Kidney tubule cell (primary cell): ENCODE data around the gene SMIM1.

Experiments
- DNase-seq: peaks from one replicate; pipeline ENCODE4 v3.0.0-alpha.2; 2018; ENCODE audit warnings: low spot score

The SMIM1 gene

DNA sequence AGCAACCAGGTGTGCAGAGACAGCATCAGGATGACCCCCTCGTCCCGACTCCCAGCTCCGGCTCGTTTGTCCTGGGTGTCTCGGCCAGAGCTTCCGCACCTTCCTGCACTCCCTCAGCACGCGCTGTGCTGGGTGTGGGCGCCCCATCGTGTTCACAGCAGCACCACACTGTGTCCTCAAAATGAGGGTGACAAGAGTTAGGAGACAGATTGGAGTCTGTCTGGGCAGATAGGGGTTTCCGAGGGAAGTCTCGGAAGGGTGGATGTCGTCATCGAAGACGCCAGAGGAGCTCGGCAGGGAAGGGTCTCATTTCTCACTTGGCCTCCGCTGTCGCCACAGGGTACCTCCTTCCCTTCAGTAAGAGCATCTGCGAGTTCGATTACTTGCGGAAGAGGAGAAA, 16.2 kb upstream of the SMIM1 start:
- DNase-seq, result no peak

DNA sequence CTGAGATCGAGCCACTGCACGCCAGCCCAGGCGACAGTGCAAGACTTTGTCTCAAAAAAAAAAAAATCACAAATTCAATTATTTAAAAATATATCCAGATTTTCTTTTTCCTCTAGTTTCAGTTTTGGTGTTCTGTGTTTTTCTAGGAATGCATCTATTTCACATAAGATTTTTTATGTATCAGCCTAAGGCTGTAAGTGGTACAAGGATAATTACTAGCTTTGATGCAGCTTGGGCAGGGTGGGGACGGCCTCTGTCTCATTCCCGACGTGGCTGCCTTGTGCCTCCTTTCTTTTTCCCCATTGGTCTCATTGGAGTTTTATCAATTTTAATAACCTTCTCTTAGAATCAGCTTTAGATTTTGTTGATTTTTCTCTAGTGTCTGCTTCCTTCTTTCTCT, 13.4 kb upstream of the SMIM1 start:
- no peak for DNase-seq

GRCh38 chr1:3759796-3760195, 12.8 kb upstream of the SMIM1 start:
- DNase-seq, result no peak

DNA sequence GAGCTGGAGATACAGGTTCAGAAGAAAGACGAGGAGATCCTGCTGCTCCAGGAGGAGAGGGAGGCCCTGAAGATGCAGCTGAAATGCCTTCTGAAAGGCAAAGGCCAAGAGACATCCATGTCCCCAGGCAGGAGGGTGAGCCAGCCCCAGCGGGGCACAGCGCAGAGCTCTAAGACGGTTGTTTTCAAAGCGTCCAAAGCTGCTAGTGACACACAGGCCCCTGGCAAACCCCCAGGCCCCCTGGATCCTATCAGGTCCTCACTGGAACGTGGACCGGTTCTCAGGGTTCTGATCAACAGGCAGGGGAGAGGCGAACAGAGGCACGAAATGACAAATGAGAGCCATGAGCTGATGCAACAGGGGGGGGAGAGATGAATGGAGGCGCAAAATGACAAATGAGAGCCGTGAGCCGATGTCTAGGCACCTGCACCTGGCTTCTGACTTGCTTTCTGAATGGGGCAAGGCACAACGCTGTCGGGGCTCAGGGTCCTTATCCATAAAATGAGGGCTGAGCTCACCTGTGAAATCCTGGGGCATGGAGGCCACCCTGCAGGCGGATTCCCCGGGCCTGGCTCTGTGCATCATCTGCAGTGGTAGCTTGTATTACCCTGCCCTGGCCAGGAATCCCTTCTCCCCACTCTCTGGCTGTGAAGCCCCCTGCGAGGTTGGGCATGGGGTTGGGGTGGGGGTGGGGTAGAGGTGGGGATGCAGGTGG, 11.1 kb upstream of the SMIM1 start:
- DNase-seq, result no peak

DNA sequence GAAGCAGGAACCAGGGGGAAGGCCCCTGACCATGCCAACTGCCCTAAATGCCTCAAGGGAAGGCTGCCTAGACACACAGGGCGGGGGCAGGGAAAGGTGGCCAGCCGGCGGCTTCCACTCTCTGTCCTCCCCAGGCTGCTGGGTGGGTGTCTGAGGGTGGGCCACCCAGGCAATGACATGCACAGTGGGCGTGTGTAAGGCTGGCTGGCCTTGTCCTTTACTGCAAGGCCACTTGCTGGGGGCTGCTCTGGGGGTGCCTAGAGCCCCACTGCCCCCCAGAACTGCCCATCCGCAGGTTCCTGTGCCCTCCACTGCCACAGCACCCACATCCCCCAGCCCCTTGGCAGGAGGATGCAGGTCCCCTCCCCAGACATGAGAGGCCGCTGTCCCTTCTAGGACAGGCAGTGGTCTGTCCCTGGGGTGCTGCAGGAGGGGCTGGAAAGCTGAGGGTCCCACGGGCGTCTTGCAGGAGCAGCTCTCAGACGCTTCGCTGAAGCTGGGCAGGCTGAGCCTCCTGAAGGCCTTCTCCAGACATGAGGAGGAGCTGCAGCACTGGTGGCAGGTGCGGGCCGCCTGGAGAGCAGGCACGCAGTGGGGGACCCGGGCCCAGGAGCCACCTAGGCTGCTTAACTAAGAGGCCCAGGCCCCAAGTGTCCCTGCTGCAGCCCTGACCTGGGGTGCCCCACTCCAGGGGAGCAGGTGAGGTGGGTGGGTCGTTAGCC, 10.2 kb upstream of the SMIM1 start:
- DNase-seq, result no peak

DNA sequence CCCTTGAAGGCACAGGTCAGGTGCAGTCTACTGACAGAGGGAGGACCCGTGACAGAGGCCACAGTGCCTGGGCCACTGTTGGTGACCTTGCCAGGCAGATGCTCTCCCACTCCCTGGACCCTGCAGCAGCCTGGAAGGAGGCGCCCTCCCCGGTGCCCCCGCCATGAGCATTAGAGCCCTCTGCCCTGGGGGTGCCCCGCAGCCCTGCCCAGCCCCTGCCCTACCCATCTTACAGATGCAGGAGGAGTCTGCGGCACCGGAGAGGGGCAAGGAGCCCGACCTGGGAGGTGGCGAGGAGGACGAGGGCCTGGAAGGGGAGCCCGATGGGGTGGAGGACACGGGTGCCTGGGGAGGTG, 9.7 kb upstream of the SMIM1 start:
- DNase-seq, result no peak

GRCh38 chr1:3763351-3764125, 9.0 kb upstream of the SMIM1 start:
- no peak for DNase-seq

- no peak for DNase-seq
These were observed 5.1 kb upstream of the SMIM1 start for GRCh38 chr1:3767328-3767925.

- no peak for DNase-seq
These were observed 3.6 kb upstream of the SMIM1 start for GRCh38 chr1:3768811-3769390.

- no peak for DNase-seq
These were observed 2.3 kb upstream of the SMIM1 start for GRCh38 chr1:3770047-3770765.

GRCh38 chr1:3771108-3772026, 1.2 kb upstream of the SMIM1 start:
- no peak for DNase-seq

GRCh38 chr1:3772027-3772714, 378 bp upstream of the SMIM1 start:
- peak; percentile 78 for DNase-seq

- DNase-seq, result no peak
These were observed 1.2 kb downstream of the SMIM1 start for GRCh38 chr1:3773572-3774275.

- no peak for DNase-seq
These were observed 1.9 kb downstream of the SMIM1 start for GRCh38 chr1:3774276-3774945.

- no peak for DNase-seq
These were observed 2.5 kb downstream of the SMIM1 start for GRCh38 chr1:3774946-3775489.

DNA sequence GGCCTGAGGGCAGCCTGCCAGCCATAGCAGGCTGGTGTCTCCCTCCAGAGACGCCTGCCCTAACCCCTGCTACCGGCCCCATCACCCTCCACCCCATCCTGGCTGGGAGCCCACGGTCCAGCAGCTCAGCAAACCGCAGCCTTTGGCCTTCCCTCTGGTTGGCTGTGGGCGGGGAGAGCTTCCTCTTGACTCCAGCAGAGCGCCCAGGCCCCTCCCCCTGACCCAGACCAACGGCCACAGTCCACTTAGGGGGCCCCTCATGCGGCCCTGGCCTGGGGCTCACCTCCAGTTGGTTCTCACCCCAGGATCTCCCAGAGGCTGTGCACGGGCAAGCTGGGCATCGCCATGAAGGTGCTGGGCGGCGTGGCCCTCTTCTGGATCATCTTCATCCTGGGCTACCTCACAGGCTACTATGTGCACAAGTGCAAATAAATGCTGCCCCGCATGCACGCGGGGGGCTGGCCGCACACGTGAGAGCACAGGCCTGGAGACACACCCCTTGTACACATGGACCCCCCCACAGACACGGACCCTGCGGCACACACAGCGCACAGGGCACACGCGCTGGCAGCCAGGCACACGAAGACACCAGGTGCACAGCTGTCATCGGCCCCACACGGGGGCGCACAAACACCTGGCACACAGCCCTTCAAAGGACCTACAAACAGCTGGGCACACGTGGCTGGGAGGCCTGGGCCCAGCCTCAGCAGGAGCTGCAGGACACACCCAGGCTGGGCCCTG, 3.1 kb downstream of the SMIM1 start:
- DNase-seq, result peak; percentile 75

GRCh38 chr1:3776231-3776961, 3.8 kb downstream of the SMIM1 start:
- peak; percentile 32 for DNase-seq
